HEK293 (cell line): Measurements from ENCODE around the gene TLL1.

Experiments used
- CTCF ChIA-PET: fragments of 350-600 bp; formaldehyde crosslinking; extraction: SDS; loops from one replicate; lab custom pipeline; 2021; ENCODE audit warnings: antibody characterized with exemption; lab: Yijun Ruan, JAX
- POLR2A ChIA-PET: fragments of 300-600 bp; formaldehyde crosslinking; extraction: SDS; loops from one replicate; lab custom pipeline; 2020; ENCODE audit warnings: antibody characterized with exemption, inconsistent platforms; lab: Yijun Ruan, JAX
- H3K27ac ChIP-seq: fragments of 200-500 bp; sonication (Bioruptor generic); 2 replicates; pipeline ENCODE4 v1.5.1; 2014; ENCODE audit warnings: low read depth, low read length, control low read depth, inconsistent platforms; ENCODE audit errors: extremely low read depth
- H3K36me3 ChIP-seq, 2 experiments: fragments of 200-500 bp in 1 of 2; sonication (Bioruptor generic) in 1 of 2; 1 replicate in 1 of 2; 2 replicates in 1 of 2; pipeline ENCODE4 v1.5.1; 2014 to 2017; ENCODE audit warnings: inconsistent platforms in 2 of 2, low read length in 2 of 2; ENCODE audit not compliant: control insufficient read depth in 2 of 2, insufficient read depth in 1 of 2
- H3K4me1 ChIP-seq: fragments of 200-500 bp; sonication (Bioruptor generic); 2 replicates; pipeline ENCODE4 v1.5.1; 2014; ENCODE audit warnings: mild to moderate bottlenecking, low read length, inconsistent platforms; ENCODE audit not compliant: control insufficient read depth, insufficient read depth
- H3K4me3 ChIP-seq: 2 replicates; pipeline ENCODE4 v1.5.1; 2011; ENCODE audit warnings: low read depth, mild to moderate bottlenecking, control low read depth, low read length, moderate library complexity
- H3K9me3 ChIP-seq: fragments of 200-500 bp; sonication (Bioruptor generic); 2 replicates; pipeline ENCODE4 v1.5.1; 2014; ENCODE audit warnings: low read depth, low read length, inconsistent platforms; ENCODE audit not compliant: control insufficient read depth, insufficient read depth
- EGR2 ChIP-seq: fragments of 450-650 bp; formaldehyde crosslinking; IDR thresholded peaks from 2 replicates; pipeline ENCODE4 v1.5.1; 2016; ENCODE audit warnings: low read depth, missing biosample characterization, missing genetic modification characterization
- HOXC10 ChIP-seq: sonication (generic); formaldehyde crosslinking; IDR thresholded peaks from 2 replicates; pipeline ENCODE4 v1.8.1; 2023; ENCODE audit warnings: mild to moderate bottlenecking, missing genetic modification reagents
- IKZF3 ChIP-seq: fragments of 450-650 bp; IDR thresholded peaks from 2 replicates; pipeline ENCODE4 v1.5.0; 2018; ENCODE audit warnings: missing biosample characterization, mild to moderate bottlenecking, missing genetic modification characterization, moderate library complexity
- YY2 ChIP-seq: fragments of 450-650 bp; formaldehyde crosslinking; IDR thresholded peaks from 2 replicates; pipeline ENCODE4 v1.5.1; 2016; ENCODE audit warnings: missing biosample characterization, missing genetic modification characterization
- ZNF16 ChIP-seq: fragments of 450-650 bp; formaldehyde crosslinking; IDR thresholded peaks from 2 replicates; pipeline ENCODE4 v1.5.1; 2016; ENCODE audit warnings: low read depth, missing biosample characterization, missing genetic modification characterization
- ZNF184 ChIP-seq: fragments of 450-650 bp; IDR thresholded peaks from 2 replicates; pipeline ENCODE4 v1.5.1; 2018; ENCODE audit warnings: missing biosample characterization, mild to moderate bottlenecking, missing genetic modification characterization
- ZNF501 ChIP-seq: fragments of 450-650 bp; formaldehyde crosslinking; IDR thresholded peaks from 2 replicates; pipeline ENCODE4 v1.5.1; 2016; ENCODE audit warnings: missing biosample characterization, missing genetic modification characterization
- ZNF544 ChIP-seq: fragments of 450-650 bp; formaldehyde crosslinking; IDR thresholded peaks from 2 replicates; pipeline ENCODE4 v1.5.0; 2017; ENCODE audit warnings: missing biosample characterization, missing genetic modification characterization
- ZNF660 ChIP-seq: fragments of 450-650 bp; IDR thresholded peaks from 2 replicates; pipeline ENCODE4 v1.5.1; 2018; ENCODE audit warnings: missing biosample characterization, mild to moderate bottlenecking, missing genetic modification characterization
- ZNF776 ChIP-seq: fragments of 450-650 bp; formaldehyde crosslinking; IDR thresholded peaks from 2 replicates; pipeline ENCODE4 v1.5.0; 2017; ENCODE audit warnings: missing biosample characterization, missing genetic modification characterization, borderline replicate concordance
- TF ChIP-seq, protein P1 (sequence below): fragments of 450-650 bp; formaldehyde crosslinking; IDR thresholded peaks from 2 replicates; pipeline ENCODE4 v1.5.1; 2016; ENCODE audit warnings: missing biosample characterization, missing genetic modification characterization, low read depth
- TF ChIP-seq, protein P2 (sequence below): fragments of 450-650 bp; formaldehyde crosslinking; IDR thresholded peaks from 2 replicates; pipeline ENCODE4 v1.5.1; 2016; ENCODE audit warnings: missing biosample characterization, missing genetic modification characterization
- TF ChIP-seq, protein P3 (sequence below): fragments of 450-650 bp; formaldehyde crosslinking; IDR thresholded peaks from 2 replicates; pipeline ENCODE4 v1.5.1; 2016; ENCODE audit warnings: missing biosample characterization, missing genetic modification characterization, borderline replicate concordance
- TF ChIP-seq, protein P4 (sequence below): fragments of 450-650 bp; formaldehyde crosslinking; IDR thresholded peaks from 2 replicates; pipeline ENCODE4 v1.5.1; 2016; ENCODE audit warnings: missing biosample characterization, missing genetic modification characterization

The TLL1 gene

DNA sequence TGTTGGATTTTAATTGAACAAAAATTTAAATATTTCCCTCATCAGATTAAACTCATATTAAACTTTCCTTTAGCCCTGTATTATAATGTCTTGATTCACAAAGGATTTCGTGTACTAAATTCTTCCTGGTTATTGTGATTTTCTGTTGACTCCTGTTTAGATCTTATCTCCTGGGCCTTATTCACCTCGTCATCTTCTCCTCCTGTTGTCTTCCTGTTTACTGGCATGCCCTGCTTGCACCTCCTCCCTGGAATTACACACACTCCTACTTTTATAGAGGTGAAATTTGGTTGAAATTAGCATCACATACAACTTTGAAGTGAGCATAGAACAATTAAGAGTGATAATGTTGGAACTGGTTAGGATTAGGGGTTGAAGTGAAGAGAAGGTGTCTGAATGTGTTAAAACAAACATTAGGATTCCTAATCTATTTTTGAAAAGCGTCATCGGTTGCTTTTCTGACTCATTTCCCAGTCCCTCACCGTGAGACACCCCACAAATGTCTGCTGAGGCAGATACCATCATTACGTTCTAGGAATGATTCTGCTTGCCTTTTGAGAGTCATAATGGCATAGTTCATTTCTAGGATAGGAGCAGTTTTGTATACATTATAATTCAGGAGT, 32.5 kb downstream of the TLL1 start:
- CTCF ChIA-PET = no interaction called here
- no peaks in the 10 kb centered on the region for H3K4me1 ChIP-seq
- TF ChIP-seq EGR2 (tag by site-specific recombination) = no peak
- no peak for TF ChIP-seq ZNF184
- TF ChIP-seq ZNF501 (tag by site-specific recombination) = no peak
- no peak for TF ChIP-seq IKZF3 (tag by site-specific recombination)
- TF ChIP-seq, all 188 proteins: peak for 0
- Histone ChIP-seq H3K9me3 (no peaks in the 10 kb centered on the region), H3K4me3 (no peak overlapping the region), H3K27ac (no peak overlapping the region), H3K36me3 (no peaks in the 10 kb centered on the region)
- POLR2A ChIA-PET = no interaction called here

DNA sequence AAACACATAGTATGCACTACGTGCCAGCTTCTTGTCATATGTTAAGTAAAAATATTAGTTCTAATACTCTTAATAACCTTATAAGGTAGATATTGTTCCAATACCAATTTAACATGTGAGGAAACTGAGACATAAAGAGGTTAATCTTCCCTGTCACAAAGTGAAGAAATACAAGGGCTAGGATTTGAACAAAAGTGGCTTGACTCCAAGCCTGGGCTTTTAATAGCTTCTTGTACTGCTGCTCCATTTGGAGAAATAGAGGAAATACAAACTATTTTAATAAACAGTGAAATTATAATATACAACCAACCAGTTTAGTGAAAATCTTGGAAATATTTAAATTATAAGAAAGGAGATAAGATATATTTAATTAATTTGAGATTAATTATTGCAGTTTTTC, 33.2 kb downstream of the TLL1 start:
- no peaks in the 10 kb centered on the region for H3K4me1 ChIP-seq
- TF ChIP-seq ZNF660 (tag by site-specific recombination) (no peak), HOXC10 (CRISPR knock-in tag) (no peak), ZNF776 (tag by site-specific recombination) (no peak), ZNF544 (tag by site-specific recombination) (no peak), ZNF16 (tag by site-specific recombination) (no peak)
- TF ChIP-seq, protein P1, sequence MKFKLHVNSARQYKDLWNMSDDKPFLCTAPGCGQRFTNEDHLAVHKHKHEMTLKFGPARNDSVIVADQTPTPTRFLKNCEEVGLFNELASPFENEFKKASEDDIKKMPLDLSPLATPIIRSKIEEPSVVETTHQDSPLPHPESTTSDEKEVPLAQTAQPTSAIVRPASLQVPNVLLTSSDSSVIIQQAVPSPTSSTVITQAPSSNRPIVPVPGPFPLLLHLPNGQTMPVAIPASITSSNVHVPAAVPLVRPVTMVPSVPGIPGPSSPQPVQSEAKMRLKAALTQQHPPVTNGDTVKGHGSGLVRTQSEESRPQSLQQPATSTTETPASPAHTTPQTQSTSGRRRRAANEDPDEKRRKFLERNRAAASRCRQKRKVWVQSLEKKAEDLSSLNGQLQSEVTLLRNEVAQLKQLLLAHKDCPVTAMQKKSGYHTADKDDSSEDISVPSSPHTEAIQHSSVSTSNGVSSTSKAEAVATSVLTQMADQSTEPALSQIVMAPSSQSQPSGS (tag by site-specific recombination) = no peak
- H3K36me3 ChIP-seq = no peaks in the 10 kb centered on the region
- no peak overlapping the region for H3K4me3 ChIP-seq
- no peaks in the 10 kb centered on the region for H3K9me3 ChIP-seq
- POLR2A ChIA-PET = no interaction called here
- CTCF ChIA-PET = no interaction called here
- H3K27ac ChIP-seq = no peak overlapping the region

DNA sequence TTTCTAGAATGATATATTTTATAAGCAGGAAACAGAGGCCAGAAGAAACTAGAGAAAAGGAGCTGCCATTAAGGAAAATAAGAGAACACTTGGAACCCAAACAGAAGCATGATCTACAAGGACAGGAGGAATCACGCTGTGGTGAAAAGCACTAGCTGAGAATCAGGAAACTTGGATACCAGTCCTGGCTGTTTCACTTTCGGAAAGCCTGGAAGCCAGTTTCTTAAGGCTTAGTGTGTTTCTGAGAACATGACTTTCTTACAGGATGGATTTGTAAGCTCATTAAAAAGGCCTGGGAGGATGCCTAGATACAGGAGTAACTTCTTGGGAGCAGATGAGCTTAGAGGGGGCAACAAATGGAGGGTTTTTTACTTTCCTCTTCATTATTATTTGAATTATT, 36.9 kb downstream of the TLL1 start:
- no peak overlapping the region for H3K4me3 ChIP-seq
- no peaks in the 10 kb centered on the region for H3K9me3 ChIP-seq
- no peaks in the 10 kb centered on the region for H3K4me1 ChIP-seq
- H3K36me3 ChIP-seq = no peaks in the 10 kb centered on the region
- POLR2A ChIA-PET = no interaction called here
- CTCF ChIA-PET = no interaction called here
- TF ChIP-seq, protein P2, sequence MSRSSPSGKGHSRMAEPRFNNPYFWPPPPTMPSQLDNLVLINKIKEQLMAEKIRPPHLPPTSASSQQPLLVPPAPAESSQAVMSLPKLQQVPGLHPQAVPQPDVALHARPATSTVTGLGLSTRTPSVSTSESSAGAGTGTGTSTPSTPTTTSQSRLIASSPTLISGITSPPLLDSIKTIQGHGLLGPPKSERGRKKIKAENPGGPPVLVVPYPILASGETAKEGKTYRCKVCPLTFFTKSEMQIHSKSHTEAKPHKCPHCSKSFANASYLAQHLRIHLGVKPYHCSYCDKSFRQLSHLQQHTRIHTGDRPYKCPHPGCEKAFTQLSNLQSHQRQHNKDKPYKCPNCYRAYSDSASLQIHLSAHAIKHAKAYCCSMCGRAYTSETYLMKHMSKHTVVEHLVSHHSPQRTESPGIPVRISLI = no peak
- TF ChIP-seq, protein P3, sequence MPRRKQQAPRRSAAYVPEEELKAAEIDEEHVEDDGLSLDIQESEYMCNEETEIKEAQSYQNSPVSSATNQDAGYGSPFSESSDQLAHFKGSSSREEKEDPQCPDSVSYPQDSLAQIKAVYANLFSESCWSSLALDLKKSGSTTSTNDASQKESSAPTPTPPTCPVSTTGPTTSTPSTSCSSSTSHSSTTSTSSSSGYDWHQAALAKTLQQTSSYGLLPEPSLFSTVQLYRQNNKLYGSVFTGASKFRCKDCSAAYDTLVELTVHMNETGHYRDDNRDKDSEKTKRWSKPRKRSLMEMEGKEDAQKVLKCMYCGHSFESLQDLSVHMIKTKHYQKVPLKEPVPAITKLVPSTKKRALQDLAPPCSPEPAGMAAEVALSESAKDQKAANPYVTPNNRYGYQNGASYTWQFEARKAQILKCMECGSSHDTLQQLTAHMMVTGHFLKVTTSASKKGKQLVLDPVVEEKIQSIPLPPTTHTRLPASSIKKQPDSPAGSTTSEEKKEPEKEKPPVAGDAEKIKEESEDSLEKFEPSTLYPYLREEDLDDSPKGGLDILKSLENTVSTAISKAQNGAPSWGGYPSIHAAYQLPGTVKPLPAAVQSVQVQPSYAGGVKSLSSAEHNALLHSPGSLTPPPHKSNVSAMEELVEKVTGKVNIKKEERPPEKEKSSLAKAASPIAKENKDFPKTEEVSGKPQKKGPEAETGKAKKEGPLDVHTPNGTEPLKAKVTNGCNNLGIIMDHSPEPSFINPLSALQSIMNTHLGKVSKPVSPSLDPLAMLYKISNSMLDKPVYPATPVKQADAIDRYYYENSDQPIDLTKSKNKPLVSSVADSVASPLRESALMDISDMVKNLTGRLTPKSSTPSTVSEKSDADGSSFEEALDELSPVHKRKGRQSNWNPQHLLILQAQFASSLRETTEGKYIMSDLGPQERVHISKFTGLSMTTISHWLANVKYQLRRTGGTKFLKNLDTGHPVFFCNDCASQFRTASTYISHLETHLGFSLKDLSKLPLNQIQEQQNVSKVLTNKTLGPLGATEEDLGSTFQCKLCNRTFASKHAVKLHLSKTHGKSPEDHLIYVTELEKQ (tag by site-specific recombination) = no peak
- TF ChIP-seq YY2 (tag by site-specific recombination) = no peak
- TF ChIP-seq, protein P4, sequence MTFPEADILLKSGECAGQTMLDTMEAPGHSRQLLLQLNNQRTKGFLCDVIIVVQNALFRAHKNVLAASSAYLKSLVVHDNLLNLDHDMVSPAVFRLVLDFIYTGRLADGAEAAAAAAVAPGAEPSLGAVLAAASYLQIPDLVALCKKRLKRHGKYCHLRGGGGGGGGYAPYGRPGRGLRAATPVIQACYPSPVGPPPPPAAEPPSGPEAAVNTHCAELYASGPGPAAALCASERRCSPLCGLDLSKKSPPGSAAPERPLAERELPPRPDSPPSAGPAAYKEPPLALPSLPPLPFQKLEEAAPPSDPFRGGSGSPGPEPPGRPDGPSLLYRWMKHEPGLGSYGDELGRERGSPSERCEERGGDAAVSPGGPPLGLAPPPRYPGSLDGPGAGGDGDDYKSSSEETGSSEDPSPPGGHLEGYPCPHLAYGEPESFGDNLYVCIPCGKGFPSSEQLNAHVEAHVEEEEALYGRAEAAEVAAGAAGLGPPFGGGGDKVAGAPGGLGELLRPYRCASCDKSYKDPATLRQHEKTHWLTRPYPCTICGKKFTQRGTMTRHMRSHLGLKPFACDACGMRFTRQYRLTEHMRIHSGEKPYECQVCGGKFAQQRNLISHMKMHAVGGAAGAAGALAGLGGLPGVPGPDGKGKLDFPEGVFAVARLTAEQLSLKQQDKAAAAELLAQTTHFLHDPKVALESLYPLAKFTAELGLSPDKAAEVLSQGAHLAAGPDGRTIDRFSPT (tag by site-specific recombination) = no peak
- TF ChIP-seq, all 188 proteins: peak for 0
- no peak overlapping the region for H3K27ac ChIP-seq
